HG02642 (cell line): ENCODE measurements around the gene PDCD6IP.

ENCODE experiments used
- ATAC-seq: cut with Tn5 transposase; IDR thresholded peaks from one replicate; pipeline ENCODE4 v1.9.1; 2021; ENCODE audit warnings: mild to moderate bottlenecking; ENCODE audit not compliant: unreplicated experiment, poor library complexity

PDCD6IP gene

DNA sequence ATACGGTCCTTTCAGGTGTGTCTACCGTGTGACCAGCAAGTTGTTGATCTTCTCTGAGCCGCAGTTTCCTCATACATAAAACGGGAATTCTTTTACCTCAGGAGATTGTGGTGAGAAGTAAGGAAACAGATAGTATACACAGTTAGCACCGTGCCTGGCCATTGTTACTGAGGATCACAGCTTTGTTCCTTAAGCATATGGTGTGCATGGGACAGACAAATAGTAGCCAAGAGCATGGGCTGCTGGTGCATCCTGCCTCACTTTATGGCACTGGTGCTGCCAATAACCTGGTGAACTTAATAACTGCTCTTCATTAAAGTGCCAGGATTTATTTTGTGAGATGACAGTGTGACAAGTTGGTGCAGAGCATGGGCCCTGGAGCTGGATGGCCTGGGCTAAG lies 86.3 kb downstream of the PDCD6IP start:
- ATAC-seq = no peak

DNA sequence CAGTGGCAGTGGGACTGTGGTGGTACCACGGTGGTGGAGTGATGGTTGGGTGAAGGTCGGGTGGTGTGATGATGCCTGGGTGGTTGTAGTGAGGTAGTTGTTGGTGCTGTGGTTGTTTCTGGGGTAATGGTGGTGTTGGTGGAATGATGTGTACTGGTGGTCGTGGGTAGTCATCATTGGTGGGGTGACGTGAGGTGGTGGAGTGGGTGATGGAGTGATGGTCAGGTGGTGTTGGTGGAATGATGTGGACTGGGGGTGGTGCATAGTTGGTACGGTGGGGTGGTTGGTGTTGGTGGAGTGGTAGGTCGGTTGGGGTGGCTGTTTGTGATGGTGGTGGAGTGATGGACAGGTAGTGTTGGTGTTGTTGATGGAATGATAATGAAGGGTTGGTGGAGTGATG lies 87.1 kb downstream of the PDCD6IP start:
- ATAC-seq = no peak

- ATAC-seq = no peak
Measured at GRCh38 chr3:33886015-33886414, 87.6 kb downstream of the PDCD6IP start.

DNA sequence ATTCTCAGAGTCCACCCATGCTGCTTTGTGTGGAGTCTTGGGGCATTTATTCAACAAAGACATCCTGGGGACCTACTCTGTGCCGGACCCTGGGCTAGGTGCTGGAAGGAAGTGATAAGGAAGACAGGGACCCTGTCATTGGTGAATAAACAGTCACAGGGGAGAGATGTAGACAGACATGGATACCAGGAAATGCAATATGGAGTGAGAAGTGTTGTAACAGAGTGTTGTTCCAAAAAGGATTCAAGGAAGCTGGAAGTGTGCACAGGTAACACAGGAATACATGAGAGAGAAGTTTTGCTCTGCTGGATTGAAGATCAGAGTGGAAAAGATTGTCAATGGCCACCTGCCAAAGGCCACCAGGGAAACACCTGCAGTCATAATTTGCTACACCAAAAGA lies 89.0 kb downstream of the PDCD6IP start:
- ATAC-seq = no peak

DNA sequence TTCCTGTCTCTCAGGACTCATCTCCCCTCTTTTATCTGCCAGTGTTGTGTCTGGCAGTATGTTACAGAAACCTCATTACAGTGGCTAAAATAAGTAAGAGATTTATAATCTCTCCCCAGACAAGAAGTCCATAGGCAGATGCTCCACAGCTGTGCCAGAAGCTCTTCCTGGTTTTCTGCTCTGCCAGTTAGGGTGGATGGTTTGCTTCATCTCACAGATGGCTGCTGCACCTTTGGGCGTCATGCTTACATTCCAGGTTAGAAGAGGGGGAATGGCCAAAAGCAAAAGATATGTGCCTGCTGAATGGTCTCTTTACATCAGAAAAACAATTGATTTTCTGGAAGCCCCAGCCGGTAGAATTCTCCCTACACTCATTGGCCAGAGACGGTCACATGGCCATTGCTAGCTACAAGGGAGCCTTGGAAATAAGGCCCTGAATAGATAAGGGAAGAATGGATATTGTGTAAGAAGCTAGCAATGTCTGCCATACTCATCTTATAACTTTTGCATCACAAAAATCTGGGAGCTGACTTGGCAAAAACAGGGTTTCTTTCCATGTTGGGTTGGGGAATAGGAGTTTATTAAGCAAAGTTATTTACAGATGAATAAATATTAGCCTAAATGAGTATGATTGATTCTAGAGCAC lies 91.1 kb downstream of the PDCD6IP start:
- no peak for ATAC-seq

GRCh38 chr3:33892655-33893054 lies 94.2 kb downstream of the PDCD6IP start:
- no peak for ATAC-seq

DNA sequence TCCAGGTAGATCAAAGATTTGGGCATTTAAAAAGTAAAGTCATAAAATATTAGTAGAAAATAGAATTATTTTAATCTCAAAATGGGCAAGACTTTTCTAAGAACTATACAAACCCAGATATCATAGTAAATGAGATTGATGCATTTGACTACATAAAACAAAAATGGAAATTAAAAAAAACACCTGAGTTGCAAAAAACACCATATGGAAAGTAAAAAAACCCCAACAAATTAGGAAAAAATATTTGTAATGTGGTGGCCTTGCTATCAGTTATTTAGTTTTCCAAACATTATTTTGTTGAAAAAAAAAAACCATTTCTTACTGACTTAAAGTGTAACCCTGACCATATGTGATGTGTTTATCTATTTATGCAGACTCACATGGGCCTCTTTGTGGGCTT lies 97.2 kb downstream of the PDCD6IP start:
- no peak for ATAC-seq

DNA sequence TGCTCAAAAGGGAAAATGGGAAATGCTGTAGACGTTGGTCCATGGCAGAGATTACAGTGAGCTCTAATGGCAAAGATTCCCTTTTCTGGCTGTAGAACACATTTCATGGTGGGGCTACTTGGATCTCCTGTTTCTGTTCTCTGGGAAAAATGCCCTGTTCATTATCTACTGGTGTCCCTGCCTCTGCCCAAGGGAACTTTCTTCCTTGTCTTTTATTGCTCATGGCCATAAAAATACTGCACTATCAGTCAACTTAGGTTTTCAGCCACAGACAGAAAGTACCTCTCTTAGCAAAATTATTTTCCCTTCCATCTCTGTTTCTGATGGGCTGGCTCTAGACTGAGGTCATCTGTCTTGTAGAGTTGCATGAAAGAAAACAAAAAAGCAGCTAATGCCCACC lies 98.9 kb downstream of the PDCD6IP start:
- no peak for ATAC-seq

DNA sequence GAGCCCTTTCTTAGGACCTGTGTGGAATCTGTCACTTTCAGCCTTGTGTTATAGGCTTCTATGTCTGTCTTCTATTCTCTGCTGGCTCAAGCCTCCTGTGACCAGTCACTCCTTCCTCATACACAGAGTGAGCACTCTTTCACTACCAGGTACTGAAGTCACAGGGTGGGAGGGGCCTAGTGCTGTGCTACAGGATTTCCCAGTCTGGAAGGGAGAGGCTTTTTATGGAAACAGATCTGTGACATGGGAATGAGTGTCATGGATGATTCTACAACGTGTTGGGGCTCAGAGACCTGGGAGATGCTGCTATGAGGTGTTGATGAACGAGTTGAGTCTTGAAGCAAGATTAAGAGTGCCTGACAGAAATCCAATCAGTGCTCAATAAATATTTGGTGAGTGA lies 100.5 kb downstream of the PDCD6IP start:
- no peak for ATAC-seq

DNA sequence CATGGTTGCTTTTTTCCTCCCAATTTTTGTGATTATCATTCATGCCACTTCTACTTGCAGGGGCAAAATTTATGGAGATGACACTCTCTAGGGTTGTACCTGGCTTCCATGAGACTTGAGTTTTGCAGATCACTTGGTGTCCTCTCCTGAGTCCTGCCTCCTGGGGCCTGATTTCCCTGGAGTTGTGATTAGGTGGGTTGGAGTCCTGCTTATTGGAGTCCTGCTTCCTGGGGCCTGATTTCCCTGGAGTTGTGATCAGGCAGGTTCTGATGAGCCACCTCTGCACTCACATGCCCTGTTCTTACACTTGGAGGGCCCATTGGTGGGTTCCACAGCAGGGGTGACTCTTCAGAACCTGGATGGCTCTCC lies 102.0 kb downstream of the PDCD6IP start:
- ATAC-seq = no peak

DNA sequence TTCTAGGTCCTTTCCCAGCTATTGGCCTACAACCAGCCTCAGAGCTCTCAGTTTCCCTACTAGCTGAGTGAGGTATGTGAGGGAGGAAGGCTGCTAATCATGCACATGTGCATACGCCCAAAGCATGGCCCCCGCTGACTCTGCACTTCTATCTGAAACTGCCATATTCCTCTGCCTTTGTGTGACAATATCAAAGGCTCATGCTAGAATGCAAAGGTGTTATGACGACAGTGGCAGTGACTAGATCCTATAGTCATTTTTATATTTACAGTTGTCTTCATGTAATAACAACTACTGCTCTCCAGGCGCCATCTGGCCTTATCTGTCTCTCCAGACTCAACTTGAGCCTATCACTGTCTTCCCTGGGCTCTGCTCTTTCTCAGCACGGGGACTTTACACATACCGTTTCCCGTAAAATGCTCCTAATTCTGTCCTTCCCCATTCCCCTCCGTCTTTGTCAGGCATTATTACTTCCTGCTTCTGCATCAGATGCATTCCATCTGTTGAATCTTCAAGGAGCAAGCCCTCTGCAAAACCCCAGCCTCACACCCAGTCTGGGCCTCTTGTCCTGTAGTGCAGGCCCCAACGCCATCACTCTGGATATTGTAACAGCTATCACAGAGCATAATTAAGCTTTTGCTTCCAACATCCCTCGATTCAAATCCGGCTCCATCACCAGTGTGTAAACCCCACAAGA lies 102.5 kb downstream of the PDCD6IP start:
- no peak for ATAC-seq

GRCh38 chr3:33901862-33902563 lies 103.6 kb downstream of the PDCD6IP start:
- no peak for ATAC-seq

DNA sequence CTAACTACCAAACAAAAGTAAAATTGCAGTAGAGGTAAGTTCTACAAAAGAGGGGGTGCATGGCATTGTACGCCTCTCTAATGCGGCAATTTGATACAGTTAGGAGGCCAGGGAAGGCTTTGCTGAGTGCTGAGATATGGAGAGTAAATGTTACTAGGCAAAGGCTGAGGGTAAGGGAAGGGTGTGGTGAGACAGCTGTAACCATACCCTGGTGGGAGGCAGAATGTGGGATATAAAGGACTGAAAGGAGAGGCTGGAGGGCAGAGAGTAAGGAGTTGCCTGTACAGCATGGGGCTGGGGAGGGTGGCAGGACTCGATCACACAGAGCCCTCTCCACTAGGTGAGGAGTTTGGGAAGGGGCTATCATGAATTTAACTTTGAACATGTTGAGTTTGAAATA lies 106.3 kb downstream of the PDCD6IP start:
- ATAC-seq = no peak

DNA sequence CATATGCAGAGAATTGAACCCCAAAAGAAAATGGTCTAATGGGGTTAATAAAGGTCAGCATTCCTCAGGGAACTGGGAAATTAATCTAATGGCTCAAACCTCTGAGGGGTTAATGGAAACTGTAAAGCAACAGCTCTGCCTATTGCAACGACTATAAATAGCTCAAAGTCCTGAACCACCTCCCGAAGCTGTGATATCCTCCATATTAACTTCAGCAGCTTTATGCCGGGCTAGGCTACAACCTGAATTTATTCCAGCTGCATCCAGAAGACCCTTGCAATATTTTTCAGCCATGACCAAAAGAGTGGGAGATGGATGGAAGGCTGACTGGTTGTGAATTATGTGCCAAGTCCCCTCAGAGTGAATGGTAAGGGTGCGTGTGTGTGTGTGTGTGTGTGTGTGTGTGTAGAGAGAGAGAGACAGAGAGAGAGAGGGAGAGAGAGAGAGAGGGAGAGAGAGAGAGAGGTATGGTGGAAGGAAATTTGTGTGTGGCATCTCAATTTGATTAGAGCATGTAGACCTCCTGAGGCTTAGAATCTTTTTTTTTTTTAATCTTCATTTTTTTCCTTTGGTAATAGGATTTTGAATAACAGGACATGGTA lies 109.9 kb downstream of the PDCD6IP start:
- no peak for ATAC-seq

DNA sequence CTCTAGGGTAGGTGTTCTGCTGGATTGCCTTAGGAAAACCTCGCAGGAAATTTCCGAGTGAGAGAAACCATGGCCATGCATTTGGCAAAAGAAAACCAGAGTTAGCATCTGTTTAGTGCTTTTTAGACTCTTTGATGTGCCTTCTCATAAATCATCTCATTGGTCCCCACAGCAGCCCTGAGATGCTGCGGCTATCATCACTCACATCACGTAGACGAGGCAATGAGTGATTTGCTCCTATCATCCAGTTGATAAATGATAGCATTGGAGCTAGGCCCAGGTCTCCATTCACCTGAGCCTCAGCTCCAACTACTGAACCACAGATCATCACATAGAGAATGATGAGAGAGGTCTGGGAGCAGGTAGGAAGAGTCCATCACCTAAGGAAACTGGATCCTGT lies 111.1 kb downstream of the PDCD6IP start:
- no peak for ATAC-seq

DNA sequence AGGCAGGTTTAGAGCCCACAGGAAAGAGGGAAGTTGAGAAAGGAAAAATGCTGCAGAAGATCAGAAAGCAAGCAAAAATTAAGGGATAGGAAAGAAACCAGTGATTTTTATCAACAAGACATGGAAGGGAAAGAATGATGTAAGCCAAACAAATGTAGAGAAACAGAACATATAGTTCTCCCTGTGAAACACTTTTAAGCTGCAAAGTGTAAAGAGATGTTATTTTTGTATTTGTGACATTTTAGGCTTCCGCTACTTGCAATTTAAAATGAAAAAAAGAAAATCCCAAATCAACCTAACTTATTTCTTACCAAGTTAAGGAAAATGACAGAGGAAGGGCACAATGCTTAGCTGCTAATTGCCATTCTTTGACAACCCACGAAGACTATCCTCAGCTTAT lies 111.6 kb downstream of the PDCD6IP start:
- ATAC-seq = no peak

DNA sequence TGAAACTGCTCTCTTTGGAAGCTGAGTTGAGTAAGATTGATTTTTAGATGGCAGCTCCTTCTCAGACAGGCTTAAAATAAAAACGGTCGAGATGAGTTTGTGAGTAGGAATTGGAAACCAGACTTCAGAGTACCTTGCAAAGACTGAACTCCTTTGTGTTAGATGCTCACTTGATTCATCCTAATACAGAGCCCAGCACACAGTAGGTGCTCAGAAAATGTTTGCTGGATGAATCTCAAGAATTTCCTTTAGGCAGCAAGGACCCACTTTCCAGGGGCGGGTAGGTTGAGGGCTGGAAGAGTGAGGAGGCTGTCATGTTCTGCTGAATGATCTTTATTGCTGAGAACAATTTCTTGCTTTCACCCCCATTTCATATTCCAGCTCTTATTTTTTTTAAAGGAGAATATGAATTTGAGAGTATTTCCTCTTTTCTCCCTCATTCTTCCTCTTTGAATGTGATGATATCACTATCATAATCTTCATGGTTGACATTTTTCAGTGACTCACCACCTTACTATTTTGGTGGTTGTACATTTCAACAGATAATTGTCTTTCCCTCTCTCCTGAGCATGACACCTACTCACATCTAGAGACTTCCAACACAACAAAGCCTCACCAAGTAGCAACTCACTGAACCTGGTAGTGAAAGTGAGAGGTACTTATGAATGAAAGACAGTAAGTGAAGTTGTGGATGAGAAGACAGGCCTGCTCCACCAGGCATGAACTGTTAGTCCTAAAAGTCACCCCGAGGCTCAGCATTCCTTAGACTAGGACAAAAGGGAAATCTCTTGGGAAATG lies 113.3 kb downstream of the PDCD6IP start:
- no peak for ATAC-seq

DNA sequence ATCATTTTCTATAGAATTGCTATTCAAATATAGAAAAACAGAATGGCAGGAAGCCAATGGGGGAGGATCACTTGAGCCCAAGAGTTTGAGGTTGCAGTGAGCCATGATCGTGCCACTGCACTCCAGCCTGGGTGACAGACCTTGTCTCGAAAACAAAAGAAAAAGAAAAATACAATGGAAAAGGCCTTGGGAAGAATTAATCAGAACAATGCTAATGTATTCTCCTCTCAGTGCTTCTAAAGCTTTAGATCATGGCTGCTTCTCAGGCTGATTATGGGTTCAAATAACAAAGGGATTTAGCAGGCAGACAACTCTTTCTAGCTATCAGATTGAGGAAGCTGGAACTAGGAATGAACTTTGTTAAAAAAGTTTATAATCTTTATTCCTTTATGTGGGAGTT lies 115.8 kb downstream of the PDCD6IP start:
- no peak for ATAC-seq

GRCh38 chr3:33914731-33915379 lies 116.4 kb downstream of the PDCD6IP start:
- ATAC-seq = no peak
